Measurements from ENCODE around the gene SLC43A3.

The SLC43A3 gene

GRCh38 chr11:57373146-57373545, 53.8 kb downstream of the SLC43A3 start:
- no peak overlapping the region for H3K4me3 ChIP-seq (ENCODE audit: severe bottlenecking)
- no peaks in the 10 kb centered on the region for H3K9me3 ChIP-seq (ENCODE audit: severe bottlenecking)
- no peaks in the 10 kb centered on the region for H3K27me3 ChIP-seq (ENCODE audit: insufficient read depth, poor library complexity, severe bottlenecking)
- DNase-seq (ENCODE audit: low spot score) (no peak), ATAC-seq (ENCODE audit: low read depth) (no peak)
- H3K27ac ChIP-seq (ENCODE audit: poor library complexity, severe bottlenecking), result no peak overlapping the region
- peaks cover 7% of the 10 kb centered on the region for H3K4me1 ChIP-seq (ENCODE audit: insufficient read depth, poor library complexity, severe bottlenecking)
- H3K36me3 ChIP-seq (ENCODE audit: low read depth), result no peaks in the 10 kb centered on the region
- no peak for TF ChIP-seq CTCF (IDR thresholded peaks at IDR 0.05; ENCODE audit: poor library complexity, severe bottlenecking)

GRCh38 chr11:57370941-57371340, 56.0 kb downstream of the SLC43A3 start:
- H3K9me3 ChIP-seq (ENCODE audit: severe bottlenecking), result no peaks in the 10 kb centered on the region
- TF ChIP-seq CTCF (IDR thresholded peaks at IDR 0.05; ENCODE audit: poor library complexity, severe bottlenecking), result no peak
- H3K27ac ChIP-seq (ENCODE audit: poor library complexity, severe bottlenecking), result no peak overlapping the region
- no peaks in the 10 kb centered on the region for H3K36me3 ChIP-seq (ENCODE audit: low read depth)
- no peaks in the 10 kb centered on the region for H3K27me3 ChIP-seq (ENCODE audit: insufficient read depth, poor library complexity, severe bottlenecking)
- DNase-seq (ENCODE audit: low spot score) (no peak), ATAC-seq (ENCODE audit: low read depth) (no peak)
- peaks cover 7% of the 10 kb centered on the region for H3K4me1 ChIP-seq (ENCODE audit: insufficient read depth, poor library complexity, severe bottlenecking)
- H3K4me3 ChIP-seq (ENCODE audit: severe bottlenecking), result no peak overlapping the region

GRCh38 chr11:57370251-57370650, 56.7 kb downstream of the SLC43A3 start:
- Histone ChIP-seq H3K9me3 (ENCODE audit: severe bottlenecking) (no peaks in the 10 kb centered on the region), H3K4me1 (ENCODE audit: insufficient read depth, poor library complexity, severe bottlenecking) (peaks cover 7% of the 10 kb centered on the region), H3K27me3 (ENCODE audit: insufficient read depth, poor library complexity, severe bottlenecking) (no peaks in the 10 kb centered on the region), H3K4me3 (ENCODE audit: severe bottlenecking) (no peak overlapping the region), H3K27ac (ENCODE audit: poor library complexity, severe bottlenecking) (no peak overlapping the region), H3K36me3 (ENCODE audit: low read depth) (no peaks in the 10 kb centered on the region)
- ATAC-seq (ENCODE audit: low read depth), result peak; percentile 71; the same call in 2 of the 3 replicates
- TF ChIP-seq CTCF (IDR thresholded peaks at IDR 0.05; ENCODE audit: poor library complexity, severe bottlenecking), result no peak
- no peak for DNase-seq (ENCODE audit: low spot score)

- H3K4me3 ChIP-seq (ENCODE audit: severe bottlenecking), result no peak overlapping the region
- DNase-seq (ENCODE audit: low spot score) (no peak), ATAC-seq (ENCODE audit: low read depth) (no peak)
- H3K9me3 ChIP-seq (ENCODE audit: severe bottlenecking), result no peaks in the 10 kb centered on the region
- H3K4me1 ChIP-seq (ENCODE audit: insufficient read depth, poor library complexity, severe bottlenecking), result peaks cover 7% of the 10 kb centered on the region
- no peak for TF ChIP-seq CTCF (IDR thresholded peaks at IDR 0.05; ENCODE audit: poor library complexity, severe bottlenecking)
- no peak overlapping the region for H3K27ac ChIP-seq (ENCODE audit: poor library complexity, severe bottlenecking)
- no peaks in the 10 kb centered on the region for H3K27me3 ChIP-seq (ENCODE audit: insufficient read depth, poor library complexity, severe bottlenecking)
- no peaks in the 10 kb centered on the region for H3K36me3 ChIP-seq (ENCODE audit: low read depth)
Measured at GRCh38 chr11:57368845-57369232, 58.1 kb downstream of the SLC43A3 start.

- DNase-seq (ENCODE audit: low spot score) (no peak), ATAC-seq (ENCODE audit: low read depth) (peak; percentile 45; the same call in 1 of the 3 replicates)
- Histone ChIP-seq H3K4me1 (ENCODE audit: insufficient read depth, poor library complexity, severe bottlenecking) (peaks cover 7% of the 10 kb centered on the region), H3K9me3 (ENCODE audit: severe bottlenecking) (no peaks in the 10 kb centered on the region), H3K27me3 (ENCODE audit: insufficient read depth, poor library complexity, severe bottlenecking) (no peaks in the 10 kb centered on the region), H3K27ac (ENCODE audit: poor library complexity, severe bottlenecking) (no peak overlapping the region), H3K36me3 (ENCODE audit: low read depth) (no peaks in the 10 kb centered on the region), H3K4me3 (ENCODE audit: severe bottlenecking) (no peak overlapping the region)
- TF ChIP-seq CTCF (IDR thresholded peaks at IDR 0.05; ENCODE audit: poor library complexity, severe bottlenecking), result no peak
Measured at GRCh38 chr11:57368106-57368844, 58.6 kb downstream of the SLC43A3 start.
